Measurements from ENCODE around the gene TECPR2.

GRCh38 chr14:102497998-102498677 lies 135.4 kb downstream of the TECPR2 start:
- no peak for TF ChIP-seq CTCF (IDR thresholded peaks at IDR 0.05)
- no peak for TF ChIP-seq POLR2A (IDR thresholded peaks at IDR 0.05)

Measured in adrenal gland (tissue), 5 donors.